ENCODE results near the gene ZNF217. TPM values are rescaled to one million over a fixed set of nuclear protein-coding genes. Genes with fewer than 3 reads are reported as not detected.

Gene ZNF217
- total and polyA plus RNA-seq, 9 of the 15 experiments (the other 6 are each of a cell fraction or from before 2014, with no cell fraction given) = 3.0 to 41.8 (median 16.8) TPM

DNA sequence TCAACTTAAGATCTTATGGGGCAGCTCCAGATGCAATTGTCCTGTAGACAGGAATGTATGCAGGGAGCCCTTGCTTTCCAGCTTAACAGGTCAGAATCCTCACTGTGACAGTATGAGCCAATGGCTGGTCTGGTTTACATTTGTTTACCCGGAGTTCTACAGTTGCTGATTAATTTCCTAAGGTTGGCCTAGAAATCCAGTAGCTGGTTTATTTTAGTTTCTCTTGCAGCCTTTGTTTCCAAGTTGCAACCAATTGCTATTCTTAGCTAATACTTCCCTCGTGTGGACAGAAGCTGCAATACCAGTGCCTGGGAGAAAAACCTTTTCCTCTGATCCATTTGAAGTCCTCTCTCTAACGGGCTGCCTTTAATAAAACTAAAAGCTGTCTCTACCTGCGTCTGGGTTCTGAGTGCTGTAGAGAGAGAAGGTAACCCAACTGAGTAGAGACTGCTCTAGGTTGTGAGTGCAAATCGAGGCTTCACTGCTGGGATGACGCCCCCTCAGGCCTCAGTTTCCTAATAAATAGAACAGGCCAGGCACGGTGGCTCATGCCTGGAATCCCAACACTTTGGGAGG lies 45.9 kb downstream of the ZNF217 start:
- Histone ChIP-seq H3K9ac (ENCODE audit: insufficient read depth in 1 of 2, low read depth in 2 of 2, low read length in 2 of 2) (no peak overlapping the region), H3K27me3 (ENCODE audit: control insufficient read depth in 2 of 2, insufficient read depth in 2 of 2, low read length in 2 of 2) (no peaks in the 10 kb centered on the region), H3K79me2 (ENCODE audit: control insufficient read depth, insufficient read depth, low read length) (no peaks in the 10 kb centered on the region), H4K20me1 (replicated peaks; ENCODE audit: control insufficient read depth, insufficient read depth, low read length) (no peaks in the 10 kb centered on the region), H3K4me1 (replicated peaks in 1 of 2; ENCODE audit: control insufficient read depth in 2 of 2, insufficient read depth in 2 of 2, low read length in 2 of 2) (no peaks in the 10 kb centered on the region), H3K36me3 (ENCODE audit: control insufficient read depth, insufficient read depth, low read length) (no peaks in the 10 kb centered on the region), H2AFZ (ENCODE audit: low read depth, low read length) (peak overlapping the region; percentile 71; the same call in 1 of the 2 replicates), H3K27ac (ENCODE audit: extremely low read depth, low read depth, low read length) (no peak overlapping the region), H3K9me3 (replicated peaks; ENCODE audit: control insufficient read depth, insufficient read depth, low read depth, low read length) (no peaks in the 10 kb centered on the region), H3K4me2 (ENCODE audit: insufficient read depth, low read length) (no peak overlapping the region), H3K9me1 (ENCODE audit: control insufficient read depth, insufficient read depth, low read length) (no peaks in the 10 kb centered on the region), H3K4me3 (no peak overlapping the region)
- ATAC-seq = peak; percentile 86
- no TSS peak for BruUV-seq (replicated peaks)
- intact Hi-C loops (cut with micrococcal nuclease) = loop anchor here (2.0 to 10.0 kb wide), 3 partner anchors 135 to 1233 kb away; no protein-coding TSS in a partner anchor
- ChIA-PET CTCF (ENCODE audit: low intra/inter-chr PET ratio) (interaction anchor here (0.6 to 1.5 kb wide), 4 partner anchors 135 to 1920 kb away, joined by 3 to 9 read pairs (median 4); no protein-coding TSS in a partner anchor), POLR2A (interaction anchor here (0.7 to 1.4 kb wide), 3 partner anchors 13 to 421 kb away, joined by 3 to 4 read pairs (median 3); no protein-coding TSS in a partner anchor)
- in situ Hi-C loops (cut with MboI) = loop anchor here (10.0 kb wide), 1 partner anchor 333 kb away; no protein-coding TSS in a partner anchor
- FAIRE-seq = peak; percentile 89
- DNase-seq (ENCODE audit: extremely low read depth in 1 of 4, low spot score in 3 of 4) = peak; percentile 38 to 70 (median 52)
- WGBS (ENCODE audit: insufficient coverage, low coverage, missing lambda C conversion rate) = 22% methylated on average over 7 of the region's 7 CpGs
- TF ChIP-seq, protein P1, sequence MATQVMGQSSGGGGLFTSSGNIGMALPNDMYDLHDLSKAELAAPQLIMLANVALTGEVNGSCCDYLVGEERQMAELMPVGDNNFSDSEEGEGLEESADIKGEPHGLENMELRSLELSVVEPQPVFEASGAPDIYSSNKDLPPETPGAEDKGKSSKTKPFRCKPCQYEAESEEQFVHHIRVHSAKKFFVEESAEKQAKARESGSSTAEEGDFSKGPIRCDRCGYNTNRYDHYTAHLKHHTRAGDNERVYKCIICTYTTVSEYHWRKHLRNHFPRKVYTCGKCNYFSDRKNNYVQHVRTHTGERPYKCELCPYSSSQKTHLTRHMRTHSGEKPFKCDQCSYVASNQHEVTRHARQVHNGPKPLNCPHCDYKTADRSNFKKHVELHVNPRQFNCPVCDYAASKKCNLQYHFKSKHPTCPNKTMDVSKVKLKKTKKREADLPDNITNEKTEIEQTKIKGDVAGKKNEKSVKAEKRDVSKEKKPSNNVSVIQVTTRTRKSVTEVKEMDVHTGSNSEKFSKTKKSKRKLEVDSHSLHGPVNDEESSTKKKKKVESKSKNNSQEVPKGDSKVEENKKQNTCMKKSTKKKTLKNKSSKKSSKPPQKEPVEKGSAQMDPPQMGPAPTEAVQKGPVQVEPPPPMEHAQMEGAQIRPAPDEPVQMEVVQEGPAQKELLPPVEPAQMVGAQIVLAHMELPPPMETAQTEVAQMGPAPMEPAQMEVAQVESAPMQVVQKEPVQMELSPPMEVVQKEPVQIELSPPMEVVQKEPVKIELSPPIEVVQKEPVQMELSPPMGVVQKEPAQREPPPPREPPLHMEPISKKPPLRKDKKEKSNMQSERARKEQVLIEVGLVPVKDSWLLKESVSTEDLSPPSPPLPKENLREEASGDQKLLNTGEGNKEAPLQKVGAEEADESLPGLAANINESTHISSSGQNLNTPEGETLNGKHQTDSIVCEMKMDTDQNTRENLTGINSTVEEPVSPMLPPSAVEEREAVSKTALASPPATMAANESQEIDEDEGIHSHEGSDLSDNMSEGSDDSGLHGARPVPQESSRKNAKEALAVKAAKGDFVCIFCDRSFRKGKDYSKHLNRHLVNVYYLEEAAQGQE (IDR thresholded peaks at IDR 0.05; ENCODE audit: borderline replicate concordance) = peak; percentile 90
- TF ChIP-seq, protein P1 (CRISPR knock-in tag; IDR thresholded peaks at IDR 0.05; ENCODE audit: low read depth) = no peak
- TF ChIP-seq NR2C2 (CRISPR knock-in tag; IDR thresholded peaks at IDR 0.05) (no peak), NR2C2 (tag; IDR thresholded peaks at IDR 0.05) (no peak), ARID2 (IDR thresholded peaks at IDR 0.05) (peak; percentile 70), C11orf30 (IDR thresholded peaks at IDR 0.05; ENCODE audit: low read depth) (no peak)
